GM23338 (cell line): ENCODE data around the gene IRS1. TPM values are rescaled to one million over a fixed set of nuclear protein-coding genes. Genes with fewer than 3 reads are reported as not detected.

Experiments
- ATAC-seq: fragments of 200-7000 bp; cut with Tn5 transposase; 3 replicates; pipeline ENCODE4 v1.9.1; 2020
- DNase-seq: peaks from one replicate; pipeline ENCODE4 v3.0.0-alpha.2; 2015; ENCODE audit warnings: low spot score
- H2AFZ ChIP-seq: fragments of 200-600 bp; sonication (generic); 2 replicates; pipeline ENCODE4 v1.8.0; 2016; ENCODE audit warnings: antibody characterized with exemption, mild to moderate bottlenecking, moderate library complexity
- H3F3A ChIP-seq: fragments of 200-600 bp; sonication (generic); replicated peaks from 2 replicates; pipeline ENCODE4 v1.8.0; 2017; ENCODE audit warnings: antibody characterized with exemption, mixed run types, low read depth
- H3K27ac ChIP-seq: fragments of 200-600 bp; sonication (generic); 2 replicates; pipeline ENCODE4 v1.6.1; 2016; ENCODE audit warnings: low read depth
- H3K27me3 ChIP-seq: fragments of 200-600 bp; sonication (generic); 2 replicates; pipeline ENCODE4 v1.8.0; 2016; ENCODE audit warnings: mild to moderate bottlenecking, mixed run types, moderate library complexity; ENCODE audit not compliant: insufficient read depth
- H3K36me3 ChIP-seq: fragments of 200-600 bp; sonication (generic); 2 replicates; pipeline ENCODE4 v1.8.0; 2016; ENCODE audit warnings: mild to moderate bottlenecking; ENCODE audit not compliant: insufficient read depth
- H3K4me1 ChIP-seq: fragments of 200-600 bp; sonication (generic); 2 replicates; pipeline ENCODE4 v1.8.0; 2016; ENCODE audit warnings: mild to moderate bottlenecking, moderate library complexity; ENCODE audit not compliant: insufficient read depth
- H3K4me2 ChIP-seq: fragments of 200-600 bp; sonication (generic); 2 replicates; pipeline ENCODE4 v1.7.1; 2017; ENCODE audit warnings: mixed run types
- H3K4me3 ChIP-seq: fragments of 200-600 bp; sonication (generic); 2 replicates; pipeline ENCODE4 v1.6.1; 2016; ENCODE audit warnings: mixed run types
- H3K79me2 ChIP-seq: fragments of 200-600 bp; sonication (generic); replicated peaks from 2 replicates; pipeline ENCODE4 v1.8.0; 2017; ENCODE audit warnings: mild to moderate bottlenecking; ENCODE audit not compliant: insufficient read depth
- H3K9me2 ChIP-seq: fragments of 200-600 bp; sonication (generic); 2 replicates; pipeline ENCODE4 v1.8.0; 2017; ENCODE audit not compliant: insufficient read depth
- H4K20me1 ChIP-seq: fragments of 200-600 bp; sonication (generic); replicated peaks from 2 replicates; pipeline ENCODE4 v1.8.0; 2017; ENCODE audit warnings: mild to moderate bottlenecking; ENCODE audit not compliant: insufficient read depth
- H3K27ac Mint-ChIP-seq: 2 replicates; pipeline ENCODE4 v1.8.0; 2020; ENCODE audit warnings: inconsistent platforms, mild to moderate bottlenecking, moderate library complexity, mixed read lengths
- H3K27me3 Mint-ChIP-seq: 3 replicates; pipeline ENCODE4 v1.8.0; 2022; ENCODE audit warnings: low read depth, mild to moderate bottlenecking, moderate library complexity, mixed read lengths, inconsistent platforms; ENCODE audit not compliant: insufficient read depth, poor library complexity
- H3K36me3 Mint-ChIP-seq: 3 replicates; pipeline ENCODE4 v1.8.0; 2021; ENCODE audit warnings: low read depth, mild to moderate bottlenecking, inconsistent platforms, moderate library complexity, mixed read lengths
- H3K4me1 Mint-ChIP-seq: 3 replicates; pipeline ENCODE4 v1.8.0; 2020; ENCODE audit warnings: mild to moderate bottlenecking, inconsistent platforms, mixed read lengths
- H3K4me3 Mint-ChIP-seq: 3 replicates; pipeline ENCODE4 v1.8.0; 2021; ENCODE audit warnings: moderate library complexity, mild to moderate bottlenecking, inconsistent platforms, mixed read lengths
- H3K9me3 Mint-ChIP-seq: 3 replicates; pipeline ENCODE4 v1.8.0; 2020; ENCODE audit warnings: moderate library complexity, mild to moderate bottlenecking, inconsistent platforms, mixed read lengths
- CREB1 ChIP-seq: fragments of 250-450 bp; sonication (Bioruptor Pico); IDR thresholded peaks from 2 replicates; pipeline ENCODE4 v1.5.0; 2020; ENCODE audit warnings: low read depth, mild to moderate bottlenecking, moderate library complexity
- EZH2 ChIP-seq: fragments of 200-600 bp; sonication (generic); IDR thresholded peaks from one replicate; pipeline ENCODE4 v1.8.0; 2017; ENCODE audit warnings: antibody characterized with exemption, mild to moderate bottlenecking, low read depth; ENCODE audit not compliant: unreplicated experiment
- EZH2phosphoT487 ChIP-seq: fragments of 200-600 bp; sonication (generic); IDR thresholded peaks from one replicate; pipeline ENCODE4 v1.8.1; 2018; ENCODE audit warnings: antibody characterized with exemption; ENCODE audit not compliant: unreplicated experiment
- JUNB ChIP-seq: IDR thresholded peaks from one replicate; pipeline ENCODE4 v1.6.1; 2016; ENCODE audit warnings: antibody characterized with exemption; ENCODE audit not compliant: unreplicated experiment
- NANOG ChIP-seq: IDR thresholded peaks from 2 replicates; pipeline ENCODE4 v1.6.1; 2016; ENCODE audit warnings: antibody characterized with exemption, borderline replicate concordance
- POLR2AphosphoS5 ChIP-seq: IDR thresholded peaks from 2 replicates; pipeline ENCODE4 v1.6.1; 2016; ENCODE audit warnings: antibody characterized with exemption, low read depth
- STAT1 ChIP-seq: IDR thresholded peaks from one replicate; pipeline ENCODE4 v1.6.1; 2016; ENCODE audit warnings: antibody characterized with exemption; ENCODE audit not compliant: unreplicated experiment
- ZNF114 ChIP-seq: fragments of 250-450 bp; sonication (Bioruptor Pico); IDR thresholded peaks from 2 replicates; pipeline ENCODE4 v1.5.0; 2020; ENCODE audit warnings: mild to moderate bottlenecking, moderate library complexity
- ZNF331 ChIP-seq: fragments of 250-450 bp; sonication (Bioruptor Pico); IDR thresholded peaks from 2 replicates; pipeline ENCODE4 v1.5.0; 2020; ENCODE audit warnings: low read depth, mild to moderate bottlenecking, moderate library complexity
- polyA plus RNA-seq: library from polyadenylated mRNA; unstranded; fragments of >200 nt; fragmentation: Nextera tagmentation; extraction: Ambion mirVana; gene quantifications from 2 replicates; pipeline ENCODE4 v1.2.1, GENCODE V29; 2016
- total RNA-seq: library from RNA; depleted of rRNA; stranded (reverse); fragments of >200 nt; shearing (Covaris generic); gene quantifications from 2 replicates; pipeline ENCODE4 v1.2.3, GENCODE V29; 2014
- TF ChIP-seq, protein P1 (sequence below), 2 experiments: fragments of 200-600 bp in 1 of 2; sonication (generic) in 1 of 2; conservative IDR thresholded peaks; 2 replicates each; pipeline versions ENCODE4 v1.5.1 to v1.6.1; 2016 to 2017; ENCODE audit warnings: antibody characterized with exemption in 2 of 2, low read depth in 2 of 2, mild to moderate bottlenecking in 2 of 2, moderate library complexity in 1 of 2
- TF ChIP-seq, protein P2 (sequence below): IDR thresholded peaks from 2 replicates; pipeline ENCODE4 v1.6.1; 2016; ENCODE audit warnings: antibody characterized with exemption
- TF ChIP-seq, protein P3 (sequence below): IDR thresholded peaks from one replicate; pipeline ENCODE4 v1.6.1; 2018; ENCODE audit warnings: antibody characterized with exemption; ENCODE audit not compliant: unreplicated experiment

The IRS1 gene
- total and polyA plus RNA-seq, 2 experiments from 2014 or later: 6.9 to 26.2 TPM

DNA sequence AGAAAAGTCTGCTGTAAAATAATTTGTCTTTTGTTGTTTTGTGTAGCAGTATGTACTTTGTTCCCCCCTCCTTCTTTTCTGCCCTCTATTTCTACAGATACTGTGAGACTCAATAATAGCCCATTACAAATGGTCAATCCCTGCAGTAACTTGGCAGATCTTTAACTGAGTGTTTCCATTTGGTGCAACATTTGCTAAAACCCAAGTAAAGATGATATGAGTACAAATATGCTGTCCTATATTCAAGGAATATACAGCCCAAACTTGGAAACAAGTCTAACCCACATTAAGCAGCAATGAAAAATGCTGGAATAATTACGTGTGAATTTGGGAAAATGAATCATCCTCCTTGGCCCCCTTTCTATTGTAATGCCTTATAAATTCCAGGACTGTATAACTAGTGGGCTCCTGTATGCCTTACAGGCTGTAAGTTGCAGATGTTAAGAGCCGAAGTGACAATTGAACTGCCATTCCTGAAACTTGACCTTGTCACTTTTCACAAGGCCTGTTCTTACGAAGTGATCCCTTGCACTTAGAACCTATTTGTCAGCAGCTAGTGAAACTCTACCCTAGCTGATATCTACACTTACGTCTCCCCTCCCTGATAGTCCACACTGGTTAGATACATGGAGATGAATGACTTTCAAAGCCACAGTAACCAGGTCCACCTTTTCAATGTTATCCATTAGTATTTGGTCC, 104.9 kb downstream of the IRS1 start (continued):
- TF ChIP-seq, protein P1, sequence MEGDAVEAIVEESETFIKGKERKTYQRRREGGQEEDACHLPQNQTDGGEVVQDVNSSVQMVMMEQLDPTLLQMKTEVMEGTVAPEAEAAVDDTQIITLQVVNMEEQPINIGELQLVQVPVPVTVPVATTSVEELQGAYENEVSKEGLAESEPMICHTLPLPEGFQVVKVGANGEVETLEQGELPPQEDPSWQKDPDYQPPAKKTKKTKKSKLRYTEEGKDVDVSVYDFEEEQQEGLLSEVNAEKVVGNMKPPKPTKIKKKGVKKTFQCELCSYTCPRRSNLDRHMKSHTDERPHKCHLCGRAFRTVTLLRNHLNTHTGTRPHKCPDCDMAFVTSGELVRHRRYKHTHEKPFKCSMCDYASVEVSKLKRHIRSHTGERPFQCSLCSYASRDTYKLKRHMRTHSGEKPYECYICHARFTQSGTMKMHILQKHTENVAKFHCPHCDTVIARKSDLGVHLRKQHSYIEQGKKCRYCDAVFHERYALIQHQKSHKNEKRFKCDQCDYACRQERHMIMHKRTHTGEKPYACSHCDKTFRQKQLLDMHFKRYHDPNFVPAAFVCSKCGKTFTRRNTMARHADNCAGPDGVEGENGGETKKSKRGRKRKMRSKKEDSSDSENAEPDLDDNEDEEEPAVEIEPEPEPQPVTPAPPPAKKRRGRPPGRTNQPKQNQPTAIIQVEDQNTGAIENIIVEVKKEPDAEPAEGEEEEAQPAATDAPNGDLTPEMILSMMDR (conservative IDR thresholded peaks at IDR 0.05; ENCODE audit: low read depth in 2 of 2): no peak
- TF ChIP-seq JUNB: no peak

DNA sequence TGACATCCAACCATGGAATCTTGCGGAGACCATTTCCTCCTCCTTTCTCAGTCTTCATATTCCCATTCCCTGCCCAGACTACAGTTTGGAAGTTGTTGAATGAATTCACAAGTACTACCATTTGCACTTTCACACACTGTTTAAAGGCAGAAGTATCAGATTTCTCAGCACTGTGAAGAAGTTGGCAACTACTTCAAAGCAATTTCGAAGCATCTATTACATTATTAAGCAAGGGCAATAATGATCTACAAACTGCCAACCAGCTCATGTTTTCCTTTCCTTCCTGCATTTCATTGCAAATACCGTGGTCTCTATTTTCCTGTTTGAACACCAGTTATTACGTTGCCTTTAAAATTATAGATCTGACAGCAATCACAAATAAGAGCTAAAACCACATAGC, 105.5 kb downstream of the IRS1 start:
- no peaks in the 10 kb centered on the region; the same call in 2 of the 3 replicates for H3K9me3 Mint-ChIP-seq
- H3K4me3 Mint-ChIP-seq: no peak overlapping the region
- Histone ChIP-seq H3K36me3 (no peaks in the 10 kb centered on the region), H3K27ac (no peak overlapping the region), H3K4me2 (no peak overlapping the region), H3K4me3 (no peak overlapping the region), H3K79me2 (no peaks in the 10 kb centered on the region), H2AFZ (no peak overlapping the region), H4K20me1 (no peaks in the 10 kb centered on the region), H3K27me3 (no peaks in the 10 kb centered on the region), H3K4me1 (peaks cover 14% of the 10 kb centered on the region), H3K9me2 (peaks cover 8% of the 10 kb centered on the region; the same call in 1 of the 2 replicates), H3F3A (no peaks in the 10 kb centered on the region)
- H3K27ac Mint-ChIP-seq: no peak overlapping the region
- H3K4me1 Mint-ChIP-seq: peaks cover 36% of the 10 kb centered on the region
- DNase-seq (no peak), ATAC-seq (no peak)
- H3K27me3 Mint-ChIP-seq: no peaks in the 10 kb centered on the region
- no peaks in the 10 kb centered on the region for H3K36me3 Mint-ChIP-seq
- TF ChIP-seq CREB1 (CRISPR knock-in tag) (no peak), EZH2phosphoT487 (no peak), ZNF331 (no peak), JUNB (no peak), NANOG (no peak), POLR2AphosphoS5 (no peak), EZH2 (no peak), STAT1 (no peak), ZNF114 (CRISPR knock-in tag) (no peak)
- TF ChIP-seq, protein P1 (conservative IDR thresholded peaks at IDR 0.05; ENCODE audit: low read depth in 2 of 2): no peak
- TF ChIP-seq, protein P2, sequence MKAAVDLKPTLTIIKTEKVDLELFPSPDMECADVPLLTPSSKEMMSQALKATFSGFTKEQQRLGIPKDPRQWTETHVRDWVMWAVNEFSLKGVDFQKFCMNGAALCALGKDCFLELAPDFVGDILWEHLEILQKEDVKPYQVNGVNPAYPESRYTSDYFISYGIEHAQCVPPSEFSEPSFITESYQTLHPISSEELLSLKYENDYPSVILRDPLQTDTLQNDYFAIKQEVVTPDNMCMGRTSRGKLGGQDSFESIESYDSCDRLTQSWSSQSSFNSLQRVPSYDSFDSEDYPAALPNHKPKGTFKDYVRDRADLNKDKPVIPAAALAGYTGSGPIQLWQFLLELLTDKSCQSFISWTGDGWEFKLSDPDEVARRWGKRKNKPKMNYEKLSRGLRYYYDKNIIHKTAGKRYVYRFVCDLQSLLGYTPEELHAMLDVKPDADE: no peak
- TF ChIP-seq, protein P3, sequence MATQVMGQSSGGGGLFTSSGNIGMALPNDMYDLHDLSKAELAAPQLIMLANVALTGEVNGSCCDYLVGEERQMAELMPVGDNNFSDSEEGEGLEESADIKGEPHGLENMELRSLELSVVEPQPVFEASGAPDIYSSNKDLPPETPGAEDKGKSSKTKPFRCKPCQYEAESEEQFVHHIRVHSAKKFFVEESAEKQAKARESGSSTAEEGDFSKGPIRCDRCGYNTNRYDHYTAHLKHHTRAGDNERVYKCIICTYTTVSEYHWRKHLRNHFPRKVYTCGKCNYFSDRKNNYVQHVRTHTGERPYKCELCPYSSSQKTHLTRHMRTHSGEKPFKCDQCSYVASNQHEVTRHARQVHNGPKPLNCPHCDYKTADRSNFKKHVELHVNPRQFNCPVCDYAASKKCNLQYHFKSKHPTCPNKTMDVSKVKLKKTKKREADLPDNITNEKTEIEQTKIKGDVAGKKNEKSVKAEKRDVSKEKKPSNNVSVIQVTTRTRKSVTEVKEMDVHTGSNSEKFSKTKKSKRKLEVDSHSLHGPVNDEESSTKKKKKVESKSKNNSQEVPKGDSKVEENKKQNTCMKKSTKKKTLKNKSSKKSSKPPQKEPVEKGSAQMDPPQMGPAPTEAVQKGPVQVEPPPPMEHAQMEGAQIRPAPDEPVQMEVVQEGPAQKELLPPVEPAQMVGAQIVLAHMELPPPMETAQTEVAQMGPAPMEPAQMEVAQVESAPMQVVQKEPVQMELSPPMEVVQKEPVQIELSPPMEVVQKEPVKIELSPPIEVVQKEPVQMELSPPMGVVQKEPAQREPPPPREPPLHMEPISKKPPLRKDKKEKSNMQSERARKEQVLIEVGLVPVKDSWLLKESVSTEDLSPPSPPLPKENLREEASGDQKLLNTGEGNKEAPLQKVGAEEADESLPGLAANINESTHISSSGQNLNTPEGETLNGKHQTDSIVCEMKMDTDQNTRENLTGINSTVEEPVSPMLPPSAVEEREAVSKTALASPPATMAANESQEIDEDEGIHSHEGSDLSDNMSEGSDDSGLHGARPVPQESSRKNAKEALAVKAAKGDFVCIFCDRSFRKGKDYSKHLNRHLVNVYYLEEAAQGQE: no peak
